SK-N-SH (cell line): ENCODE data around the gene SREBF2. TPM values are rescaled to one million over a fixed set of nuclear protein-coding genes. Genes with fewer than 3 reads are reported as not detected.

ENCODE experiments used
- CTCF ChIA-PET: fragments of 300-600, 350-600 bp; formaldehyde crosslinking; extraction: SDS; loops from one replicate; lab custom pipeline; 2021; lab: Yijun Ruan, JAX
- POLR2A ChIA-PET: fragments of 350-600 bp; sonication (Branson Sonifier 250); formaldehyde crosslinking; extraction: SDS; loops from one replicate; lab custom pipeline; 2020; ENCODE audit warnings: antibody characterized with exemption, inconsistent platforms; lab: Yijun Ruan, JAX
- DNase-seq: peaks from one replicate; pipeline ENCODE4 v3.0.0; 2012
- H2AFZ ChIP-seq: fragments of 200-600 bp; sonication (generic); 2 replicates; pipeline ENCODE4 v1.8.1; 2016; ENCODE audit warnings: antibody characterized with exemption, mild to moderate bottlenecking, low read depth
- H3F3A ChIP-seq: fragments of 200-600 bp; sonication (generic); replicated peaks from 2 replicates; pipeline ENCODE3; 2016; ENCODE audit warnings: antibody characterized with exemption, mild to moderate bottlenecking; ENCODE audit not compliant: insufficient read depth
- H3K27ac ChIP-seq, 2 experiments: fragments of 200-500 bp in 1 of 2; fragments of 200-600 bp in 1 of 2; sonication (Bioruptor generic) in 1 of 2; sonication (generic), shearing (Covaris generic) in 1 of 2; 2 replicates each; pipeline versions ENCODE4 v1.5.1 to v1.6.1; 2014 to 2016; ENCODE audit warnings: low read depth in 2 of 2, inconsistent platforms in 1 of 2, low read length in 1 of 2, mild to moderate bottlenecking in 1 of 2, mixed read lengths in 1 of 2
- H3K27me3 ChIP-seq: fragments of 200-600 bp; sonication (generic), shearing (Covaris generic); 2 replicates; pipeline ENCODE4 v1.6.1; 2016; ENCODE audit warnings: mixed run types; ENCODE audit not compliant: insufficient read depth
- H3K36me3 ChIP-seq, 2 experiments: fragments of 200-500 bp in 1 of 2; fragments of 200-600 bp in 1 of 2; sonication (Bioruptor generic) in 1 of 2; sonication (generic) in 1 of 2; replicated peaks in 1 of 2; 2 replicates each; pipeline versions ENCODE3 to v1.5.1; 2014 to 2016; ENCODE audit warnings: low read length in 1 of 2, mild to moderate bottlenecking in 1 of 2; ENCODE audit not compliant: insufficient read depth in 2 of 2, control insufficient read depth in 1 of 2
- H3K4me1 ChIP-seq, 2 experiments: fragments of 200-500 bp in 1 of 2; fragments of 200-600 bp in 1 of 2; sonication (Bioruptor generic) in 1 of 2; sonication (generic), shearing (Covaris generic) in 1 of 2; 2 replicates each; pipeline versions ENCODE4 v1.5.1 to v1.6.1; 2014 to 2016; ENCODE audit warnings: low read depth in 1 of 2, low read length in 1 of 2, mixed run types in 1 of 2; ENCODE audit not compliant: insufficient read depth in 2 of 2, control insufficient read depth in 1 of 2
- H3K4me2 ChIP-seq: fragments of 200-600 bp; sonication (generic), shearing (Covaris generic); 2 replicates; pipeline ENCODE4 v1.6.1; 2017; ENCODE audit warnings: mixed run types
- H3K4me3 ChIP-seq, 2 experiments: fragments of 200-500 bp in 1 of 2; fragments of 200-600 bp in 1 of 2; sonication (Bioruptor generic) in 1 of 2; sonication (generic), shearing (Covaris generic) in 1 of 2; 2 replicates each; pipeline versions ENCODE4 v1.5.1 to v1.8.1; 2014 to 2016; ENCODE audit warnings: low read depth in 2 of 2, inconsistent platforms in 1 of 2, low read length in 1 of 2, mild to moderate bottlenecking in 1 of 2, mixed read lengths in 1 of 2, moderate library complexity in 1 of 2
- H3K79me2 ChIP-seq: fragments of 200-600 bp; sonication (generic); 2 replicates; pipeline ENCODE4 v1.8.1; 2017; ENCODE audit warnings: mild to moderate bottlenecking; ENCODE audit not compliant: insufficient read depth
- H3K9ac ChIP-seq: fragments of 200-600 bp; sonication (generic); 2 replicates; pipeline ENCODE4 v1.6.1; 2017; ENCODE audit warnings: mixed run types
- H3K9me2 ChIP-seq: fragments of 200-600 bp; sonication (generic); 2 replicates; pipeline ENCODE4 v1.6.1; 2017; ENCODE audit warnings: mixed run types
- H3K9me3 ChIP-seq: fragments of 200-600 bp; sonication (generic); 2 replicates; pipeline ENCODE4 v1.6.1; 2017; ENCODE audit warnings: mixed run types, mild to moderate bottlenecking, moderate library complexity
- H4K20me1 ChIP-seq: fragments of 200-600 bp; sonication (generic); 2 replicates; pipeline ENCODE4 v1.6.1; 2017; ENCODE audit warnings: mild to moderate bottlenecking, mixed run types; ENCODE audit not compliant: insufficient read depth
- CHD2 ChIP-seq: fragments of 150-350 bp; IDR thresholded peaks from 2 replicates; pipeline ENCODE4 v1.6.1; 2018; ENCODE audit warnings: low read length; ENCODE audit not compliant: partially characterized antibody
- ELF1 ChIP-seq: IDR thresholded peaks from 2 replicates; pipeline ENCODE4 v1.4.0; 2012
- EP300 ChIP-seq, 2 experiments: IDR thresholded peaks; 2 replicates each; pipeline versions ENCODE4 v1.4.0 to v1.6.1; 2012; ENCODE audit warnings: borderline replicate concordance in 1 of 2, low read depth in 1 of 2, low read length in 1 of 2
- FOXJ3 ChIP-seq: sonication (generic); formaldehyde crosslinking; IDR thresholded peaks from 2 replicates; pipeline ENCODE4 v1.5.1; 2020; ENCODE audit warnings: mild to moderate bottlenecking, missing genetic modification reagents
- GABPA ChIP-seq: IDR thresholded peaks from 2 replicates; pipeline ENCODE4 v1.4.0; 2012; ENCODE audit warnings: low read depth, mild to moderate bottlenecking
- GATA2 ChIP-seq: sonication (generic); formaldehyde crosslinking; IDR thresholded peaks from 2 replicates; pipeline ENCODE4 v1.5.0; 2020; ENCODE audit warnings: mild to moderate bottlenecking, missing genetic modification reagents
- JUND ChIP-seq: IDR thresholded peaks from 2 replicates; pipeline ENCODE4 v1.4.0; 2012
- MEF2A ChIP-seq: IDR thresholded peaks from 2 replicates; pipeline ENCODE4 v1.4.0; 2012; ENCODE audit warnings: low read depth, borderline replicate concordance
- MXI1 ChIP-seq: IDR thresholded peaks from 2 replicates; pipeline ENCODE4 v1.6.1; 2012; ENCODE audit warnings: mild to moderate bottlenecking, low read depth, low read length, improper control_type of control experiment
- POLR2AphosphoS5 ChIP-seq: IDR thresholded peaks from 2 replicates; pipeline ENCODE4 v1.6.1; 2012; ENCODE audit warnings: low read depth, low read length
- RAD21 ChIP-seq: IDR thresholded peaks from 2 replicates; pipeline ENCODE4 v1.6.1; 2012; ENCODE audit warnings: mild to moderate bottlenecking, low read length
- RCOR1 ChIP-seq: fragments of 150-350 bp; IDR thresholded peaks from 2 replicates; pipeline ENCODE4 v1.6.1; 2017; ENCODE audit warnings: antibody characterized with exemption, low read length
- RXRA ChIP-seq: IDR thresholded peaks from 2 replicates; pipeline ENCODE4 v1.4.0; 2012; ENCODE audit warnings: low read depth, mild to moderate bottlenecking, borderline replicate concordance
- SIN3A ChIP-seq: IDR thresholded peaks from 2 replicates; pipeline ENCODE4 v1.6.1; 2012; ENCODE audit warnings: low read depth, mild to moderate bottlenecking, low read length, moderate library complexity, borderline replicate concordance
- TAF1 ChIP-seq: IDR thresholded peaks from 2 replicates; pipeline ENCODE4 v1.6.1; 2012; ENCODE audit warnings: low read depth, mild to moderate bottlenecking, low read length, moderate library complexity, borderline replicate concordance
- TEAD4 ChIP-seq: IDR thresholded peaks from 2 replicates; pipeline ENCODE4 v1.4.0; 2012; ENCODE audit warnings: mild to moderate bottlenecking, borderline replicate concordance; ENCODE audit not compliant: insufficient read depth
- YY1 ChIP-seq: IDR thresholded peaks from 2 replicates; pipeline ENCODE4 v1.4.0; 2012; ENCODE audit warnings: low read depth, mild to moderate bottlenecking
- WGBS: methylation state at CpG from one replicate; pipeline ENCODE4 v1.1.6; 2017; ENCODE audit warnings: low lambda C conversion rate; 5-methylcytosine and 5-hydroxymethylcytosine counted together
- polyA plus RNA-seq, 3 experiments: library from polyadenylated mRNA; depleted of rRNA; stranded (reverse); fragments of >200 nt; gene quantifications; 2 replicates each; pipeline ENCODE4 v1.2.3, GENCODE V29; 2012
- TF ChIP-seq, protein P1 (sequence below): IDR thresholded peaks from 2 replicates; pipeline ENCODE4 v1.4.0; 2012; ENCODE audit warnings: low read depth
- TF ChIP-seq, protein P2 (sequence below): fragments of 150-350 bp; IDR thresholded peaks from 2 replicates; pipeline ENCODE4 v1.6.1; 2016; ENCODE audit warnings: mild to moderate bottlenecking, low read depth, low read length
- TF ChIP-seq, protein P3 (sequence below): IDR thresholded peaks from 2 replicates; pipeline ENCODE4 v1.4.0; 2012; ENCODE audit warnings: low read depth, borderline replicate concordance
- TF ChIP-seq, protein P4 (sequence below): fragments of 150-350 bp; IDR thresholded peaks from 2 replicates; pipeline ENCODE4 v1.6.1; 2017; ENCODE audit warnings: antibody characterized with exemption, low read length, low read depth, borderline replicate concordance
- TF ChIP-seq, protein P5 (sequence below): IDR thresholded peaks from 2 replicates; pipeline ENCODE4 v1.4.0; 2012; ENCODE audit warnings: low read depth, borderline replicate concordance
- TF ChIP-seq, protein P6 (sequence below): fragments of 200-600 bp; sonication (generic); IDR thresholded peaks from 2 replicates; pipeline ENCODE4 v1.6.1; 2017; ENCODE audit warnings: antibody characterized with exemption, mild to moderate bottlenecking, moderate library complexity
- TF ChIP-seq, protein P7 (sequence below): IDR thresholded peaks from 2 replicates; pipeline ENCODE4; 2012

The SREBF2 gene
- 7.4 and 7.5 TPM in 2 replicates for polyA plus RNA-seq (2012; rRNA removed)
- 4.0 and 6.2 TPM in 2 replicates for polyA plus RNA-seq (2012; cell fraction: cytosol; rRNA removed)
- 15.2 and 16.5 TPM in 2 replicates for polyA plus RNA-seq (2012; cell fraction: nucleus; rRNA removed)

DNA sequence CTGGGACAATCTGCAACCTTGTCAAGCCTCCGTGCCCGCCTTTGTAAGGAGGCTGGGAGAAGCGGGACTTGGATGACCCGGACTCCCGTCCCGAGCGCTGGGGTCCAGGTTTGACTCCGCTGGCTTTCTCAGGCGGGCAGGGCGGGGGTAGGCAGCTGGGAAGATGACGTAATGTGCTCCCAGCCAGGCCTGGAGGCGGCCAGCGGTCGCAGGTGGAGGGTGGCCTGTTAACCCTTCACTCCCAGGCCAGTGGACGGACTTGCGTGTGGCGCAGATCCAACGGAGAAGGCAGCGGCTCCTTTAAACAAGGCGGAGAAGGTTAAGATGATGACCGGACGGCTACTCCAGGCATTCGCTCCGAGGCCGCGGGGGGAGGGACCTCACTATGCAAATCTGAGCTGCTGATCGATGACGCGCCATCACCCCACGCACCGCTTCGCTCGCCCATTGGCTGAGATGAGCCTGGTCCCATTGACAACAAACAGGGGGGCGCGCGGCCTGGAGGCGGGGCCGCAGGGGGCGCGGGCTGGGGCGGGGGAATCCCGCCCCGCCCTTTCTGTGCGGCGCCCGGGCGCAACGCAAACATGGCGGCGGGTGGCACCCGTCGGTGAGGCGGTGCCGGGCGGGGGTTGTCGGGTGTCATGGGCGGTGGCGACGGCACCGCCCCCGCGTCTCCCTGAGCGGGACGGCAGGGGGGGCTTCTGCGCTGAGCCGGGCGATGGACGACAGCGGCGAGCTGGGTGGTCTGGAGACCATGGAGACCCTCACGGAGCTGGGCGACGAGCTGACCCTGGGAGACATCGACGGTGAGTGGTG is at the start of gene SREBF2:
TSS of gene SREBF2 (plus strand) at position 553 of the 816 bp plus-strand sequence. CDS start at position 719, 166 bp downstream.
- WGBS = 3% methylated on average over 6 of the region's 75 CpGs
- H4K20me1 ChIP-seq = no peaks in the 10 kb centered on the region
- peak within 1 kb of the TSS; percentile 58 to 60 for H3K4me3 ChIP-seq
- H3K9ac ChIP-seq = peak within 1 kb of the TSS; percentile 59; the same call in 1 of the 2 replicates
- H3K36me3 ChIP-seq = no peaks in the 10 kb centered on the region
- 0 out of 2 replicates have a peak, but pooled peaks cover 7% of the 10 kb centered on the region for H3K79me2 ChIP-seq
- no peaks in the 10 kb centered on the region; a peak in 1 of 4 replicates for H3K4me1 ChIP-seq
- H3K4me2 ChIP-seq = peak within 1 kb of the TSS; percentile 74
- ChIA-PET CTCF (interaction anchor here (0.8 to 1.6 kb wide), 6 partner anchors 11 to 144 kb away, joined by 3 to 6 read pairs (median 3); partner anchors contain the start of gene SNU13), POLR2A (no interaction called here)
- H3K9me3 ChIP-seq = no peaks in the 10 kb centered on the region
- no peaks in the 10 kb centered on the region for H3K9me2 ChIP-seq
- H3K27ac ChIP-seq = peak within 1 kb of the TSS; percentile 59 to 86
- H3F3A ChIP-seq = no peaks in the 10 kb centered on the region
- DNase-seq = peak; percentile 92
- no peaks in the 10 kb centered on the region for H3K27me3 ChIP-seq
- H2AFZ ChIP-seq = peak within 1 kb of the TSS; percentile 79
- TF ChIP-seq YY1 (peak; percentile 78), POLR2AphosphoS5 (no peak), RXRA (no peak), JUND (no peak), GABPA (no peak), RAD21 (no peak), ELF1 (no peak), FOXJ3 (CRISPR knock-in tag) (0 out of 2 replicates have a peak, but pooled peaks have one; percentile 24), TAF1 (peak; percentile 25; the same call in 1 of the 2 replicates), RCOR1 (no peak), MXI1 (no peak), TEAD4 (no peak), SIN3A (no peak), MEF2A (no peak), EP300 (IDR thresholded peaks at IDR 0.05; ENCODE audit: borderline replicate concordance in 1 of 2, low read depth in 1 of 2, low read length in 1 of 2) (no peak; a peak in 1 of 4 replicates), CHD2 (peak; percentile 18), GATA2 (CRISPR knock-in tag) (no peak)
- TF ChIP-seq, protein P1, sequence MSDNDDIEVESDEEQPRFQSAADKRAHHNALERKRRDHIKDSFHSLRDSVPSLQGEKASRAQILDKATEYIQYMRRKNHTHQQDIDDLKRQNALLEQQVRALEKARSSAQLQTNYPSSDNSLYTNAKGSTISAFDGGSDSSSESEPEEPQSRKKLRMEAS = peak; percentile 70
- TF ChIP-seq, protein P2, sequence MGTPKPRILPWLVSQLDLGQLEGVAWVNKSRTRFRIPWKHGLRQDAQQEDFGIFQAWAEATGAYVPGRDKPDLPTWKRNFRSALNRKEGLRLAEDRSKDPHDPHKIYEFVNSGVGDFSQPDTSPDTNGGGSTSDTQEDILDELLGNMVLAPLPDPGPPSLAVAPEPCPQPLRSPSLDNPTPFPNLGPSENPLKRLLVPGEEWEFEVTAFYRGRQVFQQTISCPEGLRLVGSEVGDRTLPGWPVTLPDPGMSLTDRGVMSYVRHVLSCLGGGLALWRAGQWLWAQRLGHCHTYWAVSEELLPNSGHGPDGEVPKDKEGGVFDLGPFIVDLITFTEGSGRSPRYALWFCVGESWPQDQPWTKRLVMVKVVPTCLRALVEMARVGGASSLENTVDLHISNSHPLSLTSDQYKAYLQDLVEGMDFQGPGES = no peak; the same call in 1 of the 2 replicates
- TF ChIP-seq, protein P3, sequence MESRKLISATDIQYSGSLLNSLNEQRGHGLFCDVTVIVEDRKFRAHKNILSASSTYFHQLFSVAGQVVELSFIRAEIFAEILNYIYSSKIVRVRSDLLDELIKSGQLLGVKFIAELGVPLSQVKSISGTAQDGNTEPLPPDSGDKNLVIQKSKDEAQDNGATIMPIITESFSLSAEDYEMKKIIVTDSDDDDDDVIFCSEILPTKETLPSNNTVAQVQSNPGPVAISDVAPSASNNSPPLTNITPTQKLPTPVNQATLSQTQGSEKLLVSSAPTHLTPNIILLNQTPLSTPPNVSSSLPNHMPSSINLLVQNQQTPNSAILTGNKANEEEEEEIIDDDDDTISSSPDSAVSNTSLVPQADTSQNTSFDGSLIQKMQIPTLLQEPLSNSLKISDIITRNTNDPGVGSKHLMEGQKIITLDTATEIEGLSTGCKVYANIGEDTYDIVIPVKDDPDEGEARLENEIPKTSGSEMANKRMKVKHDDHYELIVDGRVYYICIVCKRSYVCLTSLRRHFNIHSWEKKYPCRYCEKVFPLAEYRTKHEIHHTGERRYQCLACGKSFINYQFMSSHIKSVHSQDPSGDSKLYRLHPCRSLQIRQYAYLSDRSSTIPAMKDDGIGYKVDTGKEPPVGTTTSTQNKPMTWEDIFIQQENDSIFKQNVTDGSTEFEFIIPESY = no peak
- TF ChIP-seq, protein P4, sequence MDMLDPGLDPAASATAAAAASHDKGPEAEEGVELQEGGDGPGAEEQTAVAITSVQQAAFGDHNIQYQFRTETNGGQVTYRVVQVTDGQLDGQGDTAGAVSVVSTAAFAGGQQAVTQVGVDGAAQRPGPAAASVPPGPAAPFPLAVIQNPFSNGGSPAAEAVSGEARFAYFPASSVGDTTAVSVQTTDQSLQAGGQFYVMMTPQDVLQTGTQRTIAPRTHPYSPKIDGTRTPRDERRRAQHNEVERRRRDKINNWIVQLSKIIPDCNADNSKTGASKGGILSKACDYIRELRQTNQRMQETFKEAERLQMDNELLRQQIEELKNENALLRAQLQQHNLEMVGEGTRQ = no peak
- TF ChIP-seq, protein P5, sequence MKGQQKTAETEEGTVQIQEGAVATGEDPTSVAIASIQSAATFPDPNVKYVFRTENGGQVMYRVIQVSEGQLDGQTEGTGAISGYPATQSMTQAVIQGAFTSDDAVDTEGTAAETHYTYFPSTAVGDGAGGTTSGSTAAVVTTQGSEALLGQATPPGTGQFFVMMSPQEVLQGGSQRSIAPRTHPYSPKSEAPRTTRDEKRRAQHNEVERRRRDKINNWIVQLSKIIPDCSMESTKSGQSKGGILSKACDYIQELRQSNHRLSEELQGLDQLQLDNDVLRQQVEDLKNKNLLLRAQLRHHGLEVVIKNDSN = no peak
- TF ChIP-seq, protein P6, sequence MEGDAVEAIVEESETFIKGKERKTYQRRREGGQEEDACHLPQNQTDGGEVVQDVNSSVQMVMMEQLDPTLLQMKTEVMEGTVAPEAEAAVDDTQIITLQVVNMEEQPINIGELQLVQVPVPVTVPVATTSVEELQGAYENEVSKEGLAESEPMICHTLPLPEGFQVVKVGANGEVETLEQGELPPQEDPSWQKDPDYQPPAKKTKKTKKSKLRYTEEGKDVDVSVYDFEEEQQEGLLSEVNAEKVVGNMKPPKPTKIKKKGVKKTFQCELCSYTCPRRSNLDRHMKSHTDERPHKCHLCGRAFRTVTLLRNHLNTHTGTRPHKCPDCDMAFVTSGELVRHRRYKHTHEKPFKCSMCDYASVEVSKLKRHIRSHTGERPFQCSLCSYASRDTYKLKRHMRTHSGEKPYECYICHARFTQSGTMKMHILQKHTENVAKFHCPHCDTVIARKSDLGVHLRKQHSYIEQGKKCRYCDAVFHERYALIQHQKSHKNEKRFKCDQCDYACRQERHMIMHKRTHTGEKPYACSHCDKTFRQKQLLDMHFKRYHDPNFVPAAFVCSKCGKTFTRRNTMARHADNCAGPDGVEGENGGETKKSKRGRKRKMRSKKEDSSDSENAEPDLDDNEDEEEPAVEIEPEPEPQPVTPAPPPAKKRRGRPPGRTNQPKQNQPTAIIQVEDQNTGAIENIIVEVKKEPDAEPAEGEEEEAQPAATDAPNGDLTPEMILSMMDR = no peak
- TF ChIP-seq, protein P7, sequence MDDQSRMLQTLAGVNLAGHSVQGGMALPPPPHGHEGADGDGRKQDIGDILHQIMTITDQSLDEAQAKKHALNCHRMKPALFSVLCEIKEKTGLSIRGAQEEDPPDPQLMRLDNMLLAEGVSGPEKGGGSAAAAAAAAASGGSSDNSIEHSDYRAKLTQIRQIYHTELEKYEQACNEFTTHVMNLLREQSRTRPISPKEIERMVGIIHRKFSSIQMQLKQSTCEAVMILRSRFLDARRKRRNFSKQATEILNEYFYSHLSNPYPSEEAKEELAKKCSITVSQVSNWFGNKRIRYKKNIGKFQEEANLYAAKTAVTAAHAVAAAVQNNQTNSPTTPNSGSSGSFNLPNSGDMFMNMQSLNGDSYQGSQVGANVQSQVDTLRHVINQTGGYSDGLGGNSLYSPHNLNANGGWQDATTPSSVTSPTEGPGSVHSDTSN = peak; percentile 3; the same call in 1 of the 2 replicates
